ENCODE results near the gene CDH23.

DNA sequence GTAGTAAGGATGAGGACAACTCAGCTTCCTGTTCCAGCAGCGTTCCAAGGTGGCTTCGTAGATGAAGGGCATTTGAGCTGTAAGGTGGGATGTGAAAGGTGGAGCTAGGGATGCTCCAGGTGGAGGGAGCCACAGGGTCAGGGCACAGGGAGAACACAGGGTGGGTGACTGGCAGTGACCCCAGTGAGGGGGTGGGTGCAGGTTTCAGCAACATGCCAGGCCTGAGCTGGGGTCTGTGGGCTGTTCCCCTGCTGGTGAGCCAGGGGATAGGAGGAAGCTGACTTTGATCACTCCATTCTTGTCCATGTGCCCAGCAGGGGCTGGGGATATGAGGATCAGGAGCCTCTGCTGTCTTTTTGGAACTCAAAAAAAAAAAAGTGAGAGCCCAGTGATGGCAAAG lies 33.2 kb downstream of the CDH23 start:
- TF ChIP-seq POLR2A (IDR thresholded peaks at IDR 0.05) (no peak), POLR2AphosphoS5 (IDR thresholded peaks at IDR 0.05) (no peak)
- TF ChIP-seq, protein P1, sequence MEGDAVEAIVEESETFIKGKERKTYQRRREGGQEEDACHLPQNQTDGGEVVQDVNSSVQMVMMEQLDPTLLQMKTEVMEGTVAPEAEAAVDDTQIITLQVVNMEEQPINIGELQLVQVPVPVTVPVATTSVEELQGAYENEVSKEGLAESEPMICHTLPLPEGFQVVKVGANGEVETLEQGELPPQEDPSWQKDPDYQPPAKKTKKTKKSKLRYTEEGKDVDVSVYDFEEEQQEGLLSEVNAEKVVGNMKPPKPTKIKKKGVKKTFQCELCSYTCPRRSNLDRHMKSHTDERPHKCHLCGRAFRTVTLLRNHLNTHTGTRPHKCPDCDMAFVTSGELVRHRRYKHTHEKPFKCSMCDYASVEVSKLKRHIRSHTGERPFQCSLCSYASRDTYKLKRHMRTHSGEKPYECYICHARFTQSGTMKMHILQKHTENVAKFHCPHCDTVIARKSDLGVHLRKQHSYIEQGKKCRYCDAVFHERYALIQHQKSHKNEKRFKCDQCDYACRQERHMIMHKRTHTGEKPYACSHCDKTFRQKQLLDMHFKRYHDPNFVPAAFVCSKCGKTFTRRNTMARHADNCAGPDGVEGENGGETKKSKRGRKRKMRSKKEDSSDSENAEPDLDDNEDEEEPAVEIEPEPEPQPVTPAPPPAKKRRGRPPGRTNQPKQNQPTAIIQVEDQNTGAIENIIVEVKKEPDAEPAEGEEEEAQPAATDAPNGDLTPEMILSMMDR (IDR thresholded peaks at IDR 0.05) = no peak

All from upper lobe of left lung (tissue), 4 donors.